ENCODE measurements around the gene NBPF19.
"Not testable (repeated sequence)": the region's sequence is repeated elsewhere in the genome, so short reads cannot be mapped to it uniquely, and the experiment has no call there.

The NBPF19 gene

GRCh38 chr1:149474745-149475144, at the start of gene NBPF19:
Gene NBPF19 (plus strand): TSS chr1:149475045. CDS start chr1:149475933, 888 bp downstream.
- DNase-seq (ENCODE audit: low read depth in 2 of 2), result not testable (repeated sequence)

- DNase-seq (ENCODE audit: low read depth in 2 of 2), result not testable (repeated sequence)
Observed at GRCh38 chr1:149428317-149428716, 46.5 kb upstream of the NBPF19 start.

- DNase-seq (ENCODE audit: low read depth in 2 of 2), result not testable (repeated sequence)
Observed at GRCh38 chr1:149445451-149445850, 29.4 kb upstream of the NBPF19 start.

- not testable (repeated sequence) for DNase-seq (ENCODE audit: low read depth in 2 of 2)
Observed at GRCh38 chr1:149452196-149452595, 22.6 kb upstream of the NBPF19 start.

- DNase-seq (ENCODE audit: low read depth in 2 of 2), result not testable (repeated sequence)
Observed at GRCh38 chr1:149452652-149453051, 22.2 kb upstream of the NBPF19 start.

- peak; percentile 20 to 33 for DNase-seq (ENCODE audit: low read depth in 2 of 2)
Observed at GRCh38 chr1:149558350-149558825, 83.5 kb downstream of the NBPF19 start.

GRCh38 chr1:149561806-149562205, 87.0 kb downstream of the NBPF19 start:
- DNase-seq (ENCODE audit: low read depth in 2 of 2), result not testable (repeated sequence)

- not testable (repeated sequence) for DNase-seq (ENCODE audit: low read depth in 2 of 2)
Observed at GRCh38 chr1:149565485-149565884, 90.6 kb downstream of the NBPF19 start.

- DNase-seq (ENCODE audit: low read depth in 2 of 2), result not testable (repeated sequence)
Observed at GRCh38 chr1:149572763-149573162, 97.9 kb downstream of the NBPF19 start.

- DNase-seq (ENCODE audit: low read depth in 2 of 2), result peak in 1 of 2 donors; percentile 28
Observed at GRCh38 chr1:149585592-149585991, 110.7 kb downstream of the NBPF19 start.

Data from stimulated activated CD8-positive, alpha-beta memory T cell treated with anti-CD3 and anti-CD28 coated beads, Interleukin-7, amount 100 ng/mL, for 4 hours (primary cell).